Loucy (cell line): ENCODE results near the gene KRT39.

Source experiments
- H2AFZ ChIP-seq: fragments of 200-600 bp; sonication (generic); 2 replicates; pipeline ENCODE4 v1.6.0; 2016; ENCODE audit warnings: antibody characterized with exemption, mild to moderate bottlenecking, low read length, moderate library complexity
- H3F3A ChIP-seq: fragments of 200-600 bp; 2 replicates; pipeline ENCODE4 v1.6.0; 2016; ENCODE audit warnings: antibody characterized with exemption, low read depth, mild to moderate bottlenecking
- H3K27me3 ChIP-seq: fragments of 200-600 bp; sonication (generic); 2 replicates; pipeline ENCODE4 v1.6.1; 2014; ENCODE audit warnings: low read length, mild to moderate bottlenecking; ENCODE audit not compliant: insufficient read depth, poor library complexity, severe bottlenecking
- H3K36me3 ChIP-seq: fragments of 200-600 bp; sonication (generic); 2 replicates; pipeline ENCODE4 v1.6.1; 2016; ENCODE audit warnings: low read length; ENCODE audit not compliant: insufficient read depth
- H3K4me1 ChIP-seq: fragments of 200-600 bp; sonication (generic); 2 replicates; pipeline ENCODE4 v1.5.1; 2014; ENCODE audit warnings: low read length, mild to moderate bottlenecking; ENCODE audit not compliant: insufficient read depth, poor library complexity, severe bottlenecking
- H3K4me2 ChIP-seq: fragments of 200-600 bp; sonication (generic); 2 replicates; pipeline ENCODE4 v1.6.0; 2014; ENCODE audit warnings: antibody characterized with exemption, low read length, low read depth, mild to moderate bottlenecking; ENCODE audit not compliant: poor library complexity, severe bottlenecking
- H3K4me3 ChIP-seq: fragments of 200-600 bp; sonication (generic); 2 replicates; pipeline ENCODE4 v1.5.1; 2014; ENCODE audit warnings: low read length, mild to moderate bottlenecking, mixed read lengths; ENCODE audit not compliant: poor library complexity, severe bottlenecking
- H3K79me2 ChIP-seq: fragments of 200-600 bp; sonication (generic); 2 replicates; pipeline ENCODE4 v1.6.1; 2014; ENCODE audit warnings: low read length; ENCODE audit not compliant: insufficient read depth
- H3K9ac ChIP-seq: fragments of 200-600 bp; sonication (generic); 2 replicates; pipeline ENCODE4 v1.6.0; 2014; ENCODE audit warnings: mild to moderate bottlenecking, low read depth, low read length, moderate library complexity; ENCODE audit not compliant: poor library complexity, severe bottlenecking
- H3K9me2 ChIP-seq: fragments of 200-600 bp; sonication (generic); replicated peaks from 2 replicates; pipeline ENCODE4 v1.6.1; 2016; ENCODE audit warnings: low read depth, low read length, mixed read lengths
- H3K9me3 ChIP-seq: fragments of 200-600 bp; sonication (generic); 2 replicates; pipeline ENCODE4 v1.6.1; 2014; ENCODE audit warnings: mild to moderate bottlenecking, antibody characterized with exemption, low read length, low read depth; ENCODE audit not compliant: insufficient read depth
- H4K20me1 ChIP-seq: fragments of 200-600 bp; sonication (generic); 2 replicates; pipeline ENCODE4 v1.6.0; 2014; ENCODE audit warnings: antibody characterized with exemption, low read length, mild to moderate bottlenecking; ENCODE audit not compliant: insufficient read depth, poor library complexity, severe bottlenecking
- EZH2phosphoT487 ChIP-seq: fragments of 200-600 bp; IDR thresholded peaks from 2 replicates; pipeline ENCODE4 v1.6.1; 2018; ENCODE audit warnings: antibody characterized with exemption, mild to moderate bottlenecking, moderate library complexity, borderline replicate concordance
- TF ChIP-seq, protein P1 (sequence below): fragments of 200-600 bp; sonication (generic); conservative IDR thresholded peaks from 2 replicates; pipeline ENCODE4 v1.5.1; 2014; ENCODE audit warnings: mild to moderate bottlenecking, antibody characterized with exemption, low read length

Gene KRT39

DNA sequence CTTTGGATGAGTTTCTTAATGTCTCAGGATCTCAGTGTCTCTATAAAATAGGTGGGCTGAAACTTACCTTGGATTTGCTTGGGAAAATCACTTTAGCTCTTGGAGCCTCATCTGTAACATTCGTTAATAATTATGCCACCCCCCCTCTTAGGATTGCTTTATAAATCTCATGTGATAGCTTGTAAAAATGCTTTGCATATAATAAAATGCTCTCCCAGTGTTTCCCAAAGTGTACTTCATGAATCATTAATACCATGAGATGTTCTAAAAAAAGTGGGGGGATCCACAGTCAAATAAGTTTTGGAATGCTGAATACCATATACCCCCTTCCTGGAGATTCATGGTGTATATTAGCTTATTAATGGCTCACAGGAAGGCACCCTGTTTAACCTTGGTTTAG lies 5.2 kb downstream of the KRT39 start:
- no peaks in the 10 kb centered on the region for H3K4me1 ChIP-seq
- no peak overlapping the region for H3K9ac ChIP-seq
- no peaks in the 10 kb centered on the region for H4K20me1 ChIP-seq
- H3K4me2 ChIP-seq = no peak overlapping the region
- H3K79me2 ChIP-seq = no peaks in the 10 kb centered on the region
- H3F3A ChIP-seq = no peaks in the 10 kb centered on the region
- TF ChIP-seq, protein P1, sequence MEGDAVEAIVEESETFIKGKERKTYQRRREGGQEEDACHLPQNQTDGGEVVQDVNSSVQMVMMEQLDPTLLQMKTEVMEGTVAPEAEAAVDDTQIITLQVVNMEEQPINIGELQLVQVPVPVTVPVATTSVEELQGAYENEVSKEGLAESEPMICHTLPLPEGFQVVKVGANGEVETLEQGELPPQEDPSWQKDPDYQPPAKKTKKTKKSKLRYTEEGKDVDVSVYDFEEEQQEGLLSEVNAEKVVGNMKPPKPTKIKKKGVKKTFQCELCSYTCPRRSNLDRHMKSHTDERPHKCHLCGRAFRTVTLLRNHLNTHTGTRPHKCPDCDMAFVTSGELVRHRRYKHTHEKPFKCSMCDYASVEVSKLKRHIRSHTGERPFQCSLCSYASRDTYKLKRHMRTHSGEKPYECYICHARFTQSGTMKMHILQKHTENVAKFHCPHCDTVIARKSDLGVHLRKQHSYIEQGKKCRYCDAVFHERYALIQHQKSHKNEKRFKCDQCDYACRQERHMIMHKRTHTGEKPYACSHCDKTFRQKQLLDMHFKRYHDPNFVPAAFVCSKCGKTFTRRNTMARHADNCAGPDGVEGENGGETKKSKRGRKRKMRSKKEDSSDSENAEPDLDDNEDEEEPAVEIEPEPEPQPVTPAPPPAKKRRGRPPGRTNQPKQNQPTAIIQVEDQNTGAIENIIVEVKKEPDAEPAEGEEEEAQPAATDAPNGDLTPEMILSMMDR = no peak
- no peak for TF ChIP-seq EZH2phosphoT487
- H3K27me3 ChIP-seq = no peaks in the 10 kb centered on the region
- no peaks in the 10 kb centered on the region for H3K36me3 ChIP-seq
- no peaks in the 10 kb centered on the region for H3K9me3 ChIP-seq
- no peaks in the 10 kb centered on the region for H3K9me2 ChIP-seq
- H2AFZ ChIP-seq = no peak overlapping the region
- H3K4me3 ChIP-seq = no peak overlapping the region

- H3K9me3 ChIP-seq = no peaks in the 10 kb centered on the region
- TF ChIP-seq, protein P1 = no peak
- no peak for TF ChIP-seq EZH2phosphoT487
- no peaks in the 10 kb centered on the region for H3K36me3 ChIP-seq
- H3K4me2 ChIP-seq = no peak overlapping the region
- H3K79me2 ChIP-seq = no peaks in the 10 kb centered on the region
- H3K9me2 ChIP-seq = no peaks in the 10 kb centered on the region
- no peak overlapping the region for H3K4me3 ChIP-seq
- H4K20me1 ChIP-seq = no peaks in the 10 kb centered on the region
- H3K9ac ChIP-seq = no peak overlapping the region
- no peaks in the 10 kb centered on the region for H3K27me3 ChIP-seq
- no peaks in the 10 kb centered on the region for H3F3A ChIP-seq
- no peaks in the 10 kb centered on the region for H3K4me1 ChIP-seq
- no peak overlapping the region for H2AFZ ChIP-seq
Measured at GRCh38 chr17:40960144-40960543, 6.6 kb downstream of the KRT39 start.

GRCh38 chr17:40958086-40958953 lies 8.4 kb downstream of the KRT39 start:
- Histone ChIP-seq H3K4me1 (no peaks in the 10 kb centered on the region), H2AFZ (no peak overlapping the region), H3K9me3 (no peaks in the 10 kb centered on the region), H3K9me2 (no peaks in the 10 kb centered on the region), H3K9ac (no peak overlapping the region), H3K79me2 (no peaks in the 10 kb centered on the region), H3K36me3 (no peaks in the 10 kb centered on the region), H3K4me3 (no peak overlapping the region), H4K20me1 (no peaks in the 10 kb centered on the region), H3F3A (no peaks in the 10 kb centered on the region), H3K27me3 (peaks cover 2% of the 10 kb centered on the region), H3K4me2 (no peak overlapping the region)
- TF ChIP-seq, protein P1 = no peak
- no peak for TF ChIP-seq EZH2phosphoT487
